Tibial artery (tissue), 4 donors: ENCODE results near the gene GLS.

Source experiments
- DNase-seq, 2 donors: peaks; one replicate each; pipeline ENCODE4 v3.0.0-alpha.2; 2019
- H3K27ac ChIP-seq, 2 donors: fragments of 200-600 bp; sonication (generic) in 1 of 2; 1 replicate in 1 of 2; 2 replicates in 1 of 2; pipeline ENCODE4 v1.5.1; 2018 to 2019; ENCODE audit warnings: mild to moderate bottlenecking in 1 of 2
- H3K27me3 ChIP-seq, 2 donors: fragments of 200-600 bp; sonication (generic) in 1 of 2; one replicate each; pipeline versions ENCODE4 v1.5.1 to v1.6.0; 2016 to 2019
- H3K36me3 ChIP-seq, 3 donors: fragments of 200-600 bp; sonication (generic) in 2 of 3; one replicate each; pipeline ENCODE4 v1.5.1; 2016 to 2019; ENCODE audit warnings: mild to moderate bottlenecking in 2 of 3
- H3K4me1 ChIP-seq, 4 donors: fragments of 200-600 bp; sonication (generic) in 2 of 4; 1 replicate in 3 of 4; 2 replicates in 1 of 4; pipeline ENCODE4 v1.5.1; 2016 to 2019
- H3K4me3 ChIP-seq, 2 donors: fragments of 200-600 bp; sonication (generic) in 1 of 2; 1 replicate in 1 of 2; 2 replicates in 1 of 2; pipeline ENCODE4 v1.5.1; 2018 to 2019; ENCODE audit warnings: mild to moderate bottlenecking in 2 of 2
- H3K9me3 ChIP-seq, 3 donors: fragments of 200-600 bp; sonication (generic) in 1 of 3; one replicate each; pipeline ENCODE4 v1.5.1; 2016 to 2019
- CTCF ChIP-seq, 2 experiments: fragments of 200-600 bp in 1 of 2; fragments of 450-650 bp in 1 of 2; IDR thresholded peaks; one replicate each; pipeline ENCODE4 v1.5.1; 2017 to 2019; ENCODE audit warnings: antibody characterized with exemption in 2 of 2, mild to moderate bottlenecking in 1 of 2, moderate library complexity in 1 of 2
- intact Hi-C: fragments of 100-400 bp; cut with DNase I; formaldehyde crosslinking; loops from one replicate; pipeline ENCODE4 v1.15.0; 2023; ENCODE audit warnings: low total_unique reads

GLS gene

GRCh38 chr2:191012845-191013681 lies 132.4 kb downstream of the GLS start:
- no peak for TF ChIP-seq CTCF (IDR thresholded peaks at IDR 0.05)
- H3K4me1 ChIP-seq = peaks cover 0 to 33% (median 16%) of the 10 kb centered on the region in 4 donors

GRCh38 chr2:191013682-191013931 lies 133.0 kb downstream of the GLS start:
- no peak for DNase-seq
- peak overlapping the region; percentile 73 for H3K4me3 ChIP-seq
- peaks cover 0 to 33% (median 16%) of the 10 kb centered on the region in 4 donors for H3K4me1 ChIP-seq
- H3K27ac ChIP-seq = peak overlapping the region; percentile 83 to 87
- no peaks in the 10 kb centered on the region for H3K9me3 ChIP-seq
- H3K27me3 ChIP-seq = no peaks in the 10 kb centered on the region
- H3K36me3 ChIP-seq = peaks cover 0 to 10% (median 0%) of the 10 kb centered on the region in 3 donors
- intact Hi-C loops = loop anchor here (5.0 kb wide), 1 partner anchor 161 kb away; no protein-coding TSS in a partner anchor
- TF ChIP-seq CTCF (IDR thresholded peaks at IDR 0.05) = no peak

More at GRCh38 chr2:191012845-191013681, 132.4 kb downstream of the GLS start:
- intact Hi-C loops = loop anchor here (5.0 kb wide), 1 partner anchor 161 kb away; no protein-coding TSS in a partner anchor
- no peak for DNase-seq
- peak overlapping the region; percentile 73 for H3K4me3 ChIP-seq
- no peaks in the 10 kb centered on the region for H3K27me3 ChIP-seq
- no peaks in the 10 kb centered on the region for H3K9me3 ChIP-seq
- H3K36me3 ChIP-seq = peaks cover 3 to 16% (median 5%) of the 10 kb centered on the region in 3 donors
- H3K27ac ChIP-seq = peak overlapping the region; percentile 83 to 87

- peak within 1 kb of the TSS; percentile 73 for H3K4me3 ChIP-seq
- H3K9me3 ChIP-seq = no peaks in the 10 kb centered on the region
- intact Hi-C loops = loop anchor here (5.0 kb wide), 1 partner anchor 162 kb away; no protein-coding TSS in a partner anchor
- H3K4me1 ChIP-seq = peaks cover 0 to 33% (median 16%) of the 10 kb centered on the region in 4 donors
- TF ChIP-seq CTCF (IDR thresholded peaks at IDR 0.05) = peak; percentile 10 to 52
- H3K36me3 ChIP-seq = peaks cover 0 to 5% (median 0%) of the 10 kb centered on the region in 3 donors
- no peaks in the 10 kb centered on the region for H3K27me3 ChIP-seq
- peak; percentile 89 to 95 for DNase-seq
- H3K27ac ChIP-seq = peak within 1 kb of the TSS; percentile 83 to 87
Measured at GRCh38 chr2:191013932-191014652, 133.5 kb downstream of the GLS start, which contains the start of gene STAT1. Gene STAT1 (minus strand): TSS chr2:191014171. CDS start chr2:191010003, 4,168 bp downstream.

GRCh38 chr2:191014653-191015020 lies 134.0 kb downstream of the GLS start:
- Histone ChIP-seq H3K9me3 (no peaks in the 10 kb centered on the region), H3K4me3 (peak overlapping the region; percentile 73), H3K36me3 (peaks cover 0 to 3% (median 0%) of the 10 kb centered on the region in 3 donors), H3K27me3 (no peaks in the 10 kb centered on the region), H3K27ac (peak overlapping the region; percentile 83 to 87), H3K4me1 (peaks cover 0 to 34% (median 16%) of the 10 kb centered on the region in 4 donors)
- intact Hi-C loops = loop anchor here (5.0 kb wide), 1 partner anchor 162 kb away; no protein-coding TSS in a partner anchor
- DNase-seq = no peak
- TF ChIP-seq CTCF (IDR thresholded peaks at IDR 0.05) = no peak
